Fibroblast of upper back skin (primary cell): ENCODE measurements around the gene SEMA4A.
A peak's percentile ranks its signal among the peaks of the same experiment; 100 is the strongest.

Source experiments
- DNase-seq: peaks from one replicate; pipeline ENCODE4 v3.0.0-alpha.2; 2013

SEMA4A gene

DNA sequence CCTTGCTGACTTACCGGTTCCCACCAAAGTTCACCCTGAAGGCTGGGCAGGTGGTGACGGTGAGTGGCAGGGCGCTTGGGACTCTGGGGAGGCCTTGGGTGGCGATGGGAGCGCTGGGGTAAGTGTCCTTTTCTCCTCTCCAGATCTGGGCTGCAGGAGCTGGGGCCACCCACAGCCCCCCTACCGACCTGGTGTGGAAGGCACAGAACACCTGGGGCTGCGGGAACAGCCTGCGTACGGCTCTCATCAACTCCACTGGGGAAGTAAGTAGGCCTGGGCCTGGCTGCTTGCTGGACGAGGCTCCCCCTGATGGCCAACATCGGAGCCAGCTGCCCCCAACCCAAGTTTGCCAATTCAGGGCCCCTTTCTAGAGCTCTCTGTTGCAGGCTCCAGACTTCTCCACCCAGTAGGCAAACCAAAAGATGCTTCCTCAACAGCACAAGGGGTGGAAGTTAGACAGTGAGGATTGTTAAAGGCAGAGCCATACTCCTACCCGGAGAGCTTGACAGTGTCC is 16.4 kb upstream of the SEMA4A start:
- DNase-seq, result no peak

DNA sequence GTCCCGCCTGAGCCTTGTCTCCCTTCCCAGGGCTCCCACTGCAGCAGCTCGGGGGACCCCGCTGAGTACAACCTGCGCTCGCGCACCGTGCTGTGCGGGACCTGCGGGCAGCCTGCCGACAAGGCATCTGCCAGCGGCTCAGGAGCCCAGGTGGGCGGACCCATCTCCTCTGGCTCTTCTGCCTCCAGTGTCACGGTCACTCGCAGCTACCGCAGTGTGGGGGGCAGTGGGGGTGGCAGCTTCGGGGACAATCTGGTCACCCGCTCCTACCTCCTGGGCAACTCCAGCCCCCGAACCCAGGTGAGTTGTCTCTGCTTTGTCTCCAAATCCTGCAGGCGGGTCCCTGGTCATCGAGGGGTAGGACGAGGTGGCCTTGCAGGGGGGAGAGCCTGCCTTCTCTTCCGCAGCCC is 14.9 kb upstream of the SEMA4A start:
- DNase-seq, result no peak

DNA sequence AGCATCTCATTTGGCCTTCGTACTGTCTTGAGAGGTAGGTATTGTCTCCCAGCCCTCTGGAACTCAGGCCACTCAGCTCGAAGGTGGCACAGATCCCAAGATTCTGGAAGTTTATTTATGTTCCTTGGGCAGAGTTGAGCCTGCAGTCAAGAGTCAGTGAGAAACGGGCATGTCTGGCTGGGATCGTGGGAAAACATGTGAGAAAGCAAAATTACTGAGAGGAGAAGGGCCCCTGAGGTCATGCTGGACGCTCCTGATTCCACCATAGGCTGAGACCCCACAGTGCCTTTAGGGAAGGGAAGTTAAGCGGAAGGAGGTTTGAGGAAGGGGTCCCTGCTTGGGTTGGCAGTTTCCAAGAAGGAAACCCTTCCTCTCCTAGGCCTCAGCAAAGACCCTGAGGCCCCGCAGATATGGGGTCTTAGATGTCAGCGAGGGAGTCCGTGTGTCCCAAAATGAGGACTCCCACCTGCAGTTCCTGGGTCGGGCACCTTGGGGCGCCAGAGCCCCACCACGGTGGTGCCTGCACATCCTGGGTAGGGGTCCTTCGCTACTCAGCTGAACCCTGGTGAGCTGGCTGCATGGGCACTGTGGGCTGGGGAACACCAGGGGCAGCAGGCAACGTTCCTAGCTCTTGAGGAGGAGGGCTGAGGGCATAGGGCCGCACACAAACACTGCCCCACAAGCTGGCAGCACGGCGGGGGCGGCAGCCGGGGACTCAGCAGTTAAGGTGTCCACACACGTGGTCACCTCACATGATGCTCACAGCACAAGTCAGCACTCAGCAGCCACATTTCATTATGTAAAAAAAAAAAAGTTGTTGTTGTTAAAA is 12.3 kb upstream of the SEMA4A start:
- DNase-seq, result no peak

DNA sequence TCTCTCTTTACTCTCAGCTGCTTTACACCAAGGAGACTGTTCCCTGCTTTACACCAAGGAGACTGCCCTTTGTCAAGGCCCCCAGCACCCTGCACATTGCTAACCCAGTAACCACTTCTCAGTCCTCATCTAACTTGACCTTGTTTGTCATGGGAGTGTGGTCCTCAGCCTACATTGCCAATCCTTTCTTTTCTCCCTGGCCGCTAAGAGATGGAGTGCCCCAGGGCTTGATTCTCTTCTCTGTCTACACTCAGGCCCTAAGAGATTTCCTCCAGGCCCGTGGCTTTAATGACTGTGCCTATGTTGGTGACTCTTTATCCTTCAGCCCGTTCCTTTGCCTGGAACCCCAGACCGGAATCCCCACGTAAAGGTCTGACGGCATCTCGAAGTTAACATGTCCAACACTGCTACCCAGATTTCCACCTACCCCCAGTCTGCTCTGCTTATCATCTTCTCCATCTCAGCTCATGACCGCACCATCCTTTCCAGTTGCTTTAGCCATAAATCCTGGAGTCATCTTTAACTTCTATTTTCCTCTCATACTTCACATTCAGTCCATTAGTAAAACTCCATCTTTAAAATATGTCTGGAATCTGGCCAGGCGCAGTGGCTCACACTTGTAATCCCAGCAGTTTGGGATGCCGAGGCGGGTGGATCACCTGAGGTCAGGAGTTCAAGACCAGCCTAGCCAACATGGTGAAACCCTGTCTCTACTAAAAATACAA is 9.5 kb upstream of the SEMA4A start:
- DNase-seq, result peak; percentile 66

DNA sequence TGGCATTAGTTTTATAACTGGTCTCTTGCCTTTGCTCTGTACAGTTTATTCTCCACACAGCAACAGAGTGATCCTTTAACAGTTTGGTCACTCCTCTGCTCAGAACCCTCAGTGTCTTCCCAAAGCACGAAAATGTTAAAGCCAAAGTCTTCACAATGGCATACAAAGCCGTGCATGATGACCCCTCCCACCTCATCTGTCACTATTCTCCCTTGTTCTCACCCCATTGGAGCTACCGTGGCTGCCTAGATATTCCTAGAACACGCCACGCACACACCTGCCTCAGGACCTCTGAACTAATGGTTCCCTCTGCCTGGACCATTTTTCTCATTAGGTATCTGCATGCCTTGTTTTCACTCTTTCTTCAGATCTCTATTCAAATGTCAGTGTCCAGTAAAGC is 8.6 kb upstream of the SEMA4A start:
- no peak for DNase-seq

DNA sequence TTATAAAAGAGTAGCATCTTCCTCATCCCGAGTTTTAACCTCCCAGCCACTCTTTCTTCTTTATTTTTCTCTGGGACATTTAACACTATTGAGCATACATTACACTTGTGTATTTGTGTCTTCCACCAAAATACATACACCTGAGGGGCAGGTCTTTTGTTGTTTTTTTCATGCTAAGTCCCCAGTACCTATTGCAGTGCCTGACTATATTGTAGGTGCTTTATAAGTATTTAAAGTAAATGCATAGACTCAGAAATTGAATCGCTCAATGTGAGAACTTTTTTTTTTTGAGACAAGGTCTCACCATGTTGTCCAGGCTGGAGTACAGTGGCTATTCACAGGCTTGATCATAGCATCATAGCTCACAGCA is 7.8 kb upstream of the SEMA4A start:
- DNase-seq, result no peak

DNA sequence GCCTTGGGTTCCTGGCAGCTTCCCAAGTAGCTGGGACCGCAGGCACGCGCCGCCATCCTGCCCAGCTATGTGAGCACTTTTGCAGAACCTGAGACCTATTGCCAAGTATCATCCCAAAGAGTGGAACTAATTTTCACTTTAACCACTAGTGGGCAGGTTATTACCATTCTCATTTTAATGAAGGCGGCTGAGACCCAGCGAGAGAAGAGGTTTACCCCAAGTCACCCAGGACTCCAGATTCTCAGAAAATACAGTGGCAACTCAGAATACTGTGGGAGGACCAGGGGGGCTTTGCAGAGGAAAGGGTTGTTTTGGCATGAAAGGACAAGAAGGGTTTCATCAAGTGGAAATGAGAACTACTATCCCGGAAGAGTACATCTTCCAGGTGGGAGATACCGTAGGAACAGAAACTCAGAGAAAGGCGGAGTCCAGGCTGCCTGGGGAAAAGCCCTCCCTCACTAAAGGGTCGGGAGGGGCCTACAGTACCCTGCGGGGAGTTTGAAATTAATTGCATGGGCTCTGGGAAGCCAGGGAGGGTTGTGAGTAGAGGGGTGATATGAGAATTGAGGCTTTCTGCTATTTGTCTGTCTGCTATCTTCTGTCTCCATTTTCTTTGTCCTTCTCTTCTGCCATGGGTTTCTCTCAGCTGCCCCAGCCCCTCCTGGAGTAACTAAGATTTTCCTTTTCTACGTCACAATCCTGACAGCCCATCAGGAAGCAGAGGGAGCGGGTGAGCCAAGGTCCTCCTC is 7.2 kb upstream of the SEMA4A start:
- peak; percentile 94 for DNase-seq

DNA sequence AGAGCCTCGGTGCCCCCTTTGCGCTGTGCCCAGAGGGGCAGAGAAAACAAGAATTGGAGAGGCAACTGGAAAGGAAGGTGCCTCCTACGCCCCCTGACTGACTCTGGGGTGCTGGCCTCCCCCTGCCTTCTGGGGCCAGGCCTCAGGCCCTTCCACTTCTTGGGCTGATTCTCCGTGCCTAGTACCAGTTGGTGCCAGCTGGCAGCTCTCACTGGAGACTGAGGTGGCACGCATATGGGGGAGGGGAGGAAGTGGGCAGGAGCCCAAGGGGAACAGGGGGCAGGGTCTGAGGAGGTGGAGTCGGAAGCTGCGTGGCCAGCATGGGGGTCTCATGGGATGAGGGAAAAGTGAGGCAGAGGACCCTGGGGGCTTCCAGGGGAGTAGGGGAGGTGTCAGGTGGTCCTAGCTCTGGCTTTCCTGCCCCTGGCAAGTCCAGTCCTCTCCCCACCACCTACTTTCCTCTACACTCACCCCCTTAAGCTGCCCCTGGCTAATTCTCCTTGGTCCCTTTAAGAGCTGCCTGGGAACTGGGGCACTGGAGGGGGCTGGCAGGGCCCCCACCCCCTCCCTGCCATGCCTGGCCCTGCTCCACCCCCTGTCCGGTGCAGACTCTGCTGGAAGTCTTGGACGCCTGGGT is 6.5 kb upstream of the SEMA4A start:
- no peak for DNase-seq

DNA sequence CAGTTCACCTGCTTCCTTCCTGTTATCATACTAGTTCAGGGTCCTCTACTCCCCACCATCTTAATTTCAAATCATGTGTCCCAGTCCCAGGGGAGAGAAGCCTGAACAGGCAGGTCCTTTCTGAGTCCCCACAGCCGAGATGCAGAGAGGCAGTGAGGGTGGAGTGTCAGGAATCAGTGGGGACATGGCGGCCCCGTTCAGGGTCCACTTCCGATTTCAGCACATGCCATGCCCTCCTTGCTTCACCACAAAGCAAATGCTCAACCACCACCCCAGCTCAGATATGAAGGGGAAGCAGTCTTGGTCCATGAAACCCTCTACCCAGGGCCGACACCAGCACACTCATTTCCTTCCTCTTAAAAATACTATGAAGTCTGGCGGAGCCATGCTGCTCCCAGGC is 5.2 kb upstream of the SEMA4A start:
- no peak for DNase-seq

DNA sequence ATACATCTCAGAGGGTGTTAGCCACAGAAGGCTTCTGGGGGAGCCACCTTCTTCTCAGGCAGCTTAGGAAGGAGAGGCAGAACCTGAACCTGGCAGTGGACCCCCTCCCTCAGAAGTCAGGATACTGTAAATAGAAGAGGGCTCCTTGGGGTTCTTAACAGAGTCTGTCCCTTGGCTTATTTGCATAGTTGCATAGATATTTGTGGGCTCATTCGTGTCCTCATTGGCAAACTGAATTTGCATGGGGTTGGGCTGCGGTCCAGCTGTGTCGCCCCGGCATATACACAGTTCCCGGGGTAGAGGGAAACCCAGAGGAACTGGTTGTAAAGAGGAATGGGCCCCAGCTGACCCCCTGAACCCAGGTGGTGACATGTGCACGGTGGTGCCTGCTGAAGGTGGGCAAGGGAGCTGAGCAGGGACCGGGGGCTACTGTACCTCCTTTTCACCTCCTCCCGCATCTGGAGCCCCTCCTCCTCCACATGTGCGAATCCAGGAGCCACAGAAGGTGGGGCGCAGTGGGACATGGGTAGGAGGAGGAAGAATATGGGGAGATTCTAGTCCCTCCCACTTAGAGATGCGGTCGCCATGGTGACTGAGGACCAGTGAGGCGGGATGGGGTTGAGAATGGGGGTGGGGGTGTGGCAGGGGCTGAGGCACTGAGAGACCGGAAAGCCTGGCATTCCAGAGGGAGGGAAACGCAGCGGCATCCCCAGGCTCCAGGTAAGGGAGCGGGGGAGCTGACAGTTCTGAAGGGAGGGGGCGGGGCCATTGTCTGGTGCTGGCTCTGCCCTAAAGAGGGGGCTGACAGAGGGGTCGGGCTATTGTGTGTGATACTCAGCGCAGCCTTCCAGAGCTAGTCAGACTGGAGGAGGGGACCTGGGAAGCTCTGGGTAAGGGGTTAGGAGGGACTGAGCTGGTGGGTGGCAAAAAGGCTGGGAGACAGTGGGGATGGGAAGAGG is 3.7 kb upstream of the SEMA4A start:
- no peak for DNase-seq

DNA sequence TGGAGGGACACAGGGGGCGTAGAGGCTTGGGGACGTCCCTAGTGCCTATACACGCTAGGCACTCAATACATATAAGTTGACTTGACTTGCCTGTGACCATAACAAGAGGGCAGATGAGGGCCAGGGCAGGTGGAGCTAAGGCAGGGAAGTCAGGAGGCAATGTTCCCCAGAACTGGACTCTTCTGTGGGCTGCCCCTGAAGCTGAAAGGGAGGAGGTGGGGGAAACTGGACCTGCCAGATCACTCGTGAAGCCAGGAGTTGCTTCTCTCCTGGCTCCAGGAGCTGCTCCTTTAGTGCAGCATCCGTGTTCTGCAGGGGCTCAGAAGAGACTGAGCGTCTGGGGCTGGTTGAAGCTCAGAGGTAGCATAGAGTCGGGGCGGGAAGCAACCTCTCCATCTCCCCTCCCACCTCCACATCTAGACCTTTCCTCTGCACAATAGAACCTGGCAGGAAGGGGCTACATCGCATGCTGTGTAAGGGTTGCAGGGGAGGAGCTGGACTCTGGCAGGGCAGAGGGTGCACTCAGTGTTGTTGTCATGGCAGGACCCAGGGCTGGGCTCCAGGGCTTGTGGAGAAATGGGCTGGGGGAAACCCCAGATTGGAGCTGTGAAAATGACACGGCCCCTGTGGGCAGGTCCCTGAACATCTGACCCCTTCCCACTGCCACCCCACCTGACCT is 2.9 kb upstream of the SEMA4A start:
- DNase-seq, result no peak

DNA sequence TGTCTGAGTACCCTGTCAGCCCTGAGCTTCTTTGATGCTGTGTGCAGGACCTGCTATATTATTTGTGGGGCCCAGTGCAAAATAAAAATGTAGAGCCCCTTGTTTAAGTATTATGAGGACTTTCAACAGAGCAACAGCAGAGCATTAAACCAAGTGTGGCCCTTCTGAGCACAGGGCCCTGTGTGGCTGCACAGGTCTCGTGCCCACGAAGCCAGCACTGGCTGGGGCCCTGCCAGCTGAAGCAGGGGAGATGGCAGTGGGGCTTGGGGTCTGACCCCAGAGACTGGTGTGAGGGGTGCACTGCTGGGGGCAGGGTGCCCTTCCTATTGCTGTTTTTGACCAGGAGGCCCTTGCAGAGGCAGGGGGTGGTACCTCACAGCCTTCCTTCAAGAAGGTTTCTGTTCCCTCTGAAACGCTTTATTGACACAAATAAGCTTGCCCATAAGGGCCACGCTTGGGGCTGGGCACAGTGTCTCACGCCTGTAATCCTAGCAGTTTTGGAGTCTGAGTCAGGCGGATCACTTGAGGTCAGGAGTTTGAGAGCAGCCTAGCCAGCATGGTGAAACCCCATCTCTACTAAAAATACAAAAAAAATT is 2.2 kb upstream of the SEMA4A start:
- DNase-seq, result no peak

DNA sequence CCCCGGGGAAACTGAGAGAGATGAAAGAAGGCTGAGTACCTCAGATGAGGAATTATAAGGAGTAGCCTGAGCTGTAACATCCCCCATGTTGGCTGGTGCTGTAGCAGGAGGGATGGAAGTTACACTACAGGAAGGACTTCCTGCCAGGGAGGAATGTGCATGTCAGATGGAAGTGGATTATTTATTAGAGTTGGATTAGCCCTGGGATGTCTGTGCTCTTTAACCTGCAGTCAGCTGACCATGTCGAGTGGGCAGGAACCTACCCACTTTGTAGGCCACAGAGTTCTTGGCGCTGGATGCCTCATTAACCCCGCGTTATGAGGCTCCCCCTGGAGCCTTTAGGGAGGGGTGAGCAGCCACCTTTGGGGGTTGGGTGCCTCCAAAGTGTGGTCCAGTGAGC is 757 bp upstream of the SEMA4A start:
- no peak for DNase-seq

DNA sequence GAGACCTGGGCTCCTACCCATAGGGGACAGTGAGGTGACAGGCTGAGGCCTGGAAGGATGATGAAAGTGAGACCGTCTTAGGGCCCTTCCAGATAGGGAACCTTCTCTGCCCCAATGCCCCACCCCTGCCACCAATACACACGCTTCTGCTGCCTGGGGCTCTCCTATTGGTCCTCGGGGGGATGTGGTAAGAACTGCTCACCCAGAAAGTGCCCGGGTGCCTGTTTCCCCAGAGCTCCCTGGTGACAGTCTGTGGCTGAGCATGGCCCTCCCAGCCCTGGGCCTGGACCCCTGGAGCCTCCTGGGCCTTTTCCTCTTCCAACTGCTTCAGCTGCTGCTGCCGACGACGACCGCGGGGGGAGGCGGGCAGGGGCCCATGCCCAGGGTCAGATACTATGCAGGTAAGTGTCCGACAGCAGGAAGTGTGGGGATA is 948 bp downstream of the SEMA4A start:
- DNase-seq, result no peak

DNA sequence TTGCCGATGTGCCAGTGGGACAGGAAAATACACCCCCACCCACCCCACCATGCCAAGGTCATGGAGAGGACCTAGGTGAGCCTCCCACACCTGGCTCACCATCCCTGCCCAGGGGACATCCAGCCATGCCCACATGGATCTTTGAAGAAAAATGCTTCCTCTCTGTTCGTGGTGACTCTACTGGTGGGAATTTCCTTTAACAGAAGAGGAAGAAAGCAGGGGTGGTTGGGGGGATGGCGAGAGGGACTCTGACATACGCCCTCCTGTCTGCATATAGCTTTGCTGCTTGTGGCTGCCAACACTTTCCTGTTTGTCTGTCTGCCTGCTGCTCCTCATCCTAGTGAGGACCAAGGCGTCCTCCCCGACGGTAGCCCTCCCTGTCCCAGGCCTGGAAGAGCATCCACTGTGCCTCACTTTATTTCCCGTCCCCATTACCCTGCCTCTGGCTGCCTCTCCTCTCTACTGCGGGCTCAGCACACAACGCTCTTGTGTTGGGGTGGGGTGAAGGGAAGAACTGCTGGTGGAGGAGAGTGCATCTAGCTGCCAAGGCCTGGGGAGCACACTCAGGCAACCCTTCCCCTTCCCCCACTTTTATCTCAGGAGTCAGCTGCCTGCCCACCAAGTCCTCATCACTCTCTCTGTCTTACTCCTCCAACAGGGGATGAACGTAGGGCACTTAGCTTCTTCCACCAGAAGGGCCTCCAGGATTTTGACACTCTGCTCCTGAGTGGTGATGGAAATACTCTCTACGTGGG is 2.5 kb downstream of the SEMA4A start:
- DNase-seq, result no peak

DNA sequence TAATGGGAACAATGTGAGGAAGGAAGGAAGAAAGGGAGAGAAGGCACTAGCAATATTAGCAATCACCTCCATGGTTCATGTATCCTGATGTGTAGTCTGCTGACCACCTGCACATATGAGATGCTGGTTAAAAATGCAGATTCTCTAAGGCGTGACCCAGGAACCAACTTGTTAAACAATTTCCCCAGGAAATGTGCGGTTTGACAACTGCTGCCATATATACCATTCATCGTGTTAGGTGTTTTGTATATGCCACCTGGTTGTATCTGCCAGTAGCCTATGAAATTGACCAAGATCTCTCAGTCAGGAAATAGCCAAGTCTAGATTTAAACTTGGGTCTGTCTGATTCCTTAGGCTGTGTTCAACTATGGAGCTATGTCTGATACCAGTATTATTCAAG is 4.1 kb downstream of the SEMA4A start:
- DNase-seq, result no peak

DNA sequence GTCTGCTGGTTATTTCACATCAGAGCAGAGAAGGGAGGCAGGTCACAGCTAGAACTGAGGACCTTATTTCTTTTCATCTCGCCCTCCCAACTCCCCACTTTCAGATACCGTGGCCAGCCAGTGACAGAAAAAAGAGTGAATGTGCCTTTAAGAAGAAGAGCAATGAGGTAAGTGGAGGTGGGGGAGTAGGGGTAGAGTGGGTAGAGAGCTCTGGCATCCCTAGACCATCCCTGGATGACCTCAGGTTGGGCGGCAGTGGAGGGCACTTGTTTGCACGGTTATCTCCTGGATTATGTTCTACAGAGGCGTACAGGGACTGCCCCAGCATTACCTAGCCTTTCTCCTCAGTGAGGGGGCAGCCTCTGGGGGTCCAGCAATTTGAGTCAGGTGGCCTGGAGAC is 4.6 kb downstream of the SEMA4A start:
- DNase-seq, result no peak

DNA sequence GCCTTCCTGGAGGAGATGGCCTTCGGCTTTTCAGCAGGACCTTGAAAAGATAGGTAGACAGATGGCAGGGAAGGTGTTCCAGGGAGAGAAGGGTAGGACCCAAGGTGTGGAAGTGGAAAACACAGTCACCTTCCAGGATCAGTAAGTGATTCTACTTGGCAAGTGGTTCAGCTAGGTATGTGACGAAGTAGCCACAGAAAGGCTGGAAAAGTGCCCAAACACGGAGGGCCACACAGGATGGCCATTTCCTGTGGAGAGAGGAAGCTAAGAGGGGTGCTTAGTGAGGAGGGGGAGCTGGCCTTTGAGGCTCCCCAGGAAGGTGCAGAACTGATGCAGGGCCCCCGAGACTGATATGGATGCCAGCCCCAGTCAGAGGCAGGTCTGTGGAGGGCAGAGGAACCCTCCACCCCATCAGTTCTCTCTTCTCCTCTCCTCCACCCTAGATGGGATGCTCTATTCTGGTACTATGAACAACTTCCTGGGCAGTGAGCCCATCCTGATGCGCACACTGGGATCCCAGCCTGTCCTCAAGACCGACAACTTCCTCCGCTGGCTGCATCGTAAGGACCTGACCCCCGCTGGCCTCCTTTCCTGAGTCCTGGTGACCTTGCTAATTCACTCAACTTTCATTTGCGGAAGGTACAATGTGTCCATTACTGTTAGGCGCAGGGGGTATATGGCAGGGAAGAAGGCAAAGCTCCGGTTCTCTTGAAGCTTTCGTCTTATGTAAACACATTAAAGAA is 6.8 kb downstream of the SEMA4A start:
- DNase-seq, result no peak

DNA sequence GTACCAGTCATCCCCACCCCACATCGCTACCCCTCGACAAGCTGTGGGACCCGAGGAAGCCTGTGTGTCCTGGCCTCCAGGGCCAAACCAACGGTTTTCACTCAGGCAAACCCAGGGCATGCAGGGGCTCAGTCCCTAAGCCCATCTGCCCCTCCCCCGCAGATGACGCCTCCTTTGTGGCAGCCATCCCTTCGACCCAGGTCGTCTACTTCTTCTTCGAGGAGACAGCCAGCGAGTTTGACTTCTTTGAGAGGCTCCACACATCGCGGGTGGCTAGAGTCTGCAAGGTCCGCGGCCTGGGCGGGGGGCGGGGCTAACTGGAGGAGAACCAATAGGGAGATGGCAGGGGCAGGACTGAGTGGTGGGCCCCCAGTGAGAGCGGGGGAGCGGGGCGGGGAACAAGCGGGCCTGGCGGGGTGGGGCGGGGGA is 7.4 kb downstream of the SEMA4A start:
- peak; percentile 82 for DNase-seq
